NCI-H187 (cell line): Measurements from ENCODE around the gene NCF1.
"Not testable (repeated sequence)": the region's sequence is repeated elsewhere in the genome, so short reads cannot be mapped to it uniquely, and the experiment has no call there.

ENCODE experiments used
- DNase-seq, 2 experiments: peaks; one replicate each; lab custom pipeline; 2025; lab: John Stamatoyannopoulos, UW

NCF1 gene

GRCh38 chr7:74788369-74789150 is 14.7 kb downstream of the NCF1 start:
- peak; percentile 43 to 77 for DNase-seq

DNA sequence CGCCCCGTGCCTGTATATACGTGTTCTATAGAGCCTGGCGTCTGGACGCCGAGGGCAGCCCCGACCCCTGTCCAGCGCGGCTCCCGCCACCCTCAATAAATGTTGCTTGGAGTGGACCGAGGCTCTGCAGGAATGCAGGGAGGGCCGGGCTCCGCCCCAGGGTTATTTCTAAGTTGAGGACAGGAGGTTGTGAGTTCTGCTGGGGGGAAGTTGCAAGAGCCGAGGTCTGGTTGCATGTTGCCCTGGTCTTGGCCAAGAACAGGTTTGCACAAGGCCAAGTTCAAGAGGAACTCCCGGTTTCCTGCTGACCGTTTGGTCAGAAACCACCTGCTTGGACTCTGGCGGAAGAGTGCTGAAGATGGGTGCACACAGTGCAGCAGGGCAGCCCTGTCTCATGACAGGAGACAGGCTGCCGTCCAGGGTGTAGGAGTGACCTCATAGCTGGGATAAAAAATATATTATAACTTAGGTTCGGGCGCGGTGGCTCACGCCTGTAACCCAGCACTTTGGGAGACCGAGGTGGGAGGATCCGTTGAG is 15.5 kb downstream of the NCF1 start:
- DNase-seq = not testable (repeated sequence)

DNA sequence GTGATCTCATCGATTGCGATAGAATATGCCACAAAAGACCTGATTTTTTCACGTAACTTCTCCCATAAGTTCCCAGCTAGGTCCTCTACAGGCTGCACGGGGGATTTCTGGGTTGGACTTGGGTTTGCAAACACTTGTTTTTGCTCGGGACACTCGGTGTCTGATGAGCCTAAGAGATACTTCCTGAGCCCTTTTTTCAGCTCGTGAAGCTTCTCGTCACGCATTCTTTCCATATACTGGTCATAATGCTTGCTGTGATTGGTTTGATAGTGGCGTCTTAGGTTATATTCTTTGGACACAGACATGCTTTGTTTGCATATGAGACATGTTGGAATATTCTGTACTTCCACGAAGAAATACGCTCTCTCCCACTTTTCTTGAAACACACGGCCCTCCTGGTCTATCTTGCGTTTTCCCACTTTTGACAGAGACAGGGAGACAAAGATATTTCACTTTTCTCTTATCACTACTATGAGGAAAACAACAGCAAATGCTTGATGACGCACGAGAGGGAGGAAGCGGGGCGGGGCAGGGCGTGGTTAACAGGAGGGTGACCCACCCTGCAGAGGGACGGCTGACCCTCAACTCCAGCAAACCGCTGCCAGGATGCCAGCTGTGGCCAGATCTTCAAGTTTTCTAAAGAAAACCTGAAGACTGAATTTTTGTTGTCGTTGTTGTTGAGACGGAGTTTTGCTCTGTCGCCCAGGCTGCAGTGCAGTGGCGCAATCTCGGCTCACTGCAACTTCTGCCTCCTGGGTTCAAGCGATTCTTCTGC is 24.2 kb downstream of the NCF1 start:
- not testable (repeated sequence) for DNase-seq

DNA sequence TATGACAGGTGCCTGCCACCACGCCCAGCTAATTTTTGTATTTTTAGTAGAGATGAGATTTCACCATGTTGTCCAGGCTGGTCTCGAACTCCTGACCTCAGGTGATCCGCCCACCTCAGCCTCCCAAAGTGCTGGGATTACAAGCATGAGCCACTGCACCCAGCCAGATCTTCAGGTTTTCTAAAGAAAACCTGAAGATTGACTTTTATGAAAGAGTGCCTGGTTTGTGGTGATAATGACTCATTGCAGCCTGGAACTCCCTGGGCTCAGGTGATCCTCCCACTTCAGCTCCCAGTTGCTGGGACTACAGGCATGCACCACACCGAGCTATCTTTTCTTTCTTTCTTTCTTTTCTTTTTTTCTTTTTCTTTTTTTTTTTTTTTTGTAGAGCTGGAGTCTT is 24.8 kb downstream of the NCF1 start:
- not testable (repeated sequence) for DNase-seq

GRCh38 chr7:74815882-74816281 is 42.1 kb downstream of the NCF1 start:
- not testable (repeated sequence) for DNase-seq

DNA sequence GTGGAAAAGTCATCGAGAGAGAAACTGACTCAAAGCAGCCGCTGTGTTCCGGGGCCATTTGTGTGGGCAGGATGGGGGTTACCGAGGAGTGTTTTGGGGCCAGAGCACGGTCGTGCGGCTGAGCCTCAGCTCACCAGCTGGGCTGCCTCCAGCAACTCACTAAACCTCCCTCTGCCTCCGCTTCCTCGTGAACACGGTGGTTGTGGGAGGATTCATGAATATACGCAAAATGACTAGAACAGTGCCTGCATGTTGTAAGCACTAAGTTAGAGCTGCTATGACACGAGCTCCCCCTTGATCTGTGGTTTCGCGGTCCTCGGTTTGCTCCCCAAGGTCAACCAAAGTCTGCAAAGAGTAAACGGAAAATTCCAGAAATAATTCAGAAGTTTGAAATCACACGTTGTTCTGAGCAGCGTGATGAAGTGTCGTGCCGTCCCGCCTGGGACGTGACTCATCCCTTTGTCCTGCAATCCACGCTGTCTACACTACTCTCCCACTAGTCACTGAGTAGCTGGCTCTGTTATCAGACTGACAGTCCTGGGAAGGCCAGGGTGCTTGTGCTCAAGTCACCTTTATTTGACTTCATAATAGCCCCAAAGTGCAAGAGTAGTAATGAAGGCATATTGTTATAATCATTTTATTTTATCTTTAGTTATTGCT is 46.5 kb downstream of the NCF1 start:
- not testable (repeated sequence) for DNase-seq

- DNase-seq = not testable (repeated sequence)
These were observed 47.4 kb downstream of the NCF1 start for GRCh38 chr7:74821259-74821658.

DNA sequence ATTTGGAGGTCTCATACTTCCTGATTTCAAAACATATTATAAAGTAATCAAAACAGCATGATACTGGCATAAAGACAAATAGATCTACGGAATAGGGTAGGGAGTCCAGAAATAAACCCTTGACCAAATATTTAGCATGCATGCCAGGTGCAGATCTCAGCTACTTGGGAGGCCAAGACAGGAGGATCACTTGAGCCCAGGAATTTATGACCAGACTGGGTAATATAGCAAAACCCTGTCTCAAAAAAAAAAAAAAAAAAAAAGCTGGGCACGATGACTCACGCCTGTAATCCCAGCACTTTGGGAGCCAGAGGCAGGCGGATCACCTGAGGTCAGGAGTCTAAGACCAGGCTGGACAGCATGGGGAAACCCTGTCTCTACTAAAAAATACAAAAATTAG is 56.1 kb downstream of the NCF1 start:
- DNase-seq = not testable (repeated sequence)

DNA sequence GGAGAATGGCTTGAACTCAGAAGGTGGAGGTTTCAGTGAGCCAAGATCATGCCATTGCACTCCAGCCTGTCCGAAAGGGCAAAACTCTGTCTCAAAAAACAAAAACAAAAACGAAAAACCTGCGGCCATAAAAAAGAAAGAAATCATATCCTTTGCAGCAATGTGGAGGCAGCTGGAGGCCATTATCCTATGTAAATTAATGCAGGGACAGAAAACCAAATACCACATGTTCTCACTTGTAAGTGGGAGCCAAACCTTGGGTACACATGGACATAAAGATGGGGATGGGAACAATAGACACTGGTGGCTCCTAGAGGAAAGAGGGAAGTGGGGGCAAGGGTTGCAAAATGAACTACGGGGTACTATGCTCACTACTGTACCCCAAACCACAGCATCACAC is 56.6 kb downstream of the NCF1 start:
- DNase-seq = not testable (repeated sequence)
